Measurements from ENCODE around the gene NDFIP2. TPM values are rescaled to one million over a fixed set of nuclear protein-coding genes. Genes with fewer than 3 reads are reported as not detected.
A peak's percentile ranks its signal among the peaks of the same experiment; 100 is the strongest.

Gene NDFIP2
- total and polyA plus RNA-seq, 10 of the 15 experiments (the other 5 are each of a cell fraction or from before 2014, with no cell fraction given): 17.9 to 57.2 (median 30.6) TPM

- intact Hi-C loops (cut with micrococcal nuclease; ENCODE audit: unreplicated experiment) (no loop called here), in situ Hi-C loops (cut with MboI) (no loop called here)
- no peaks in the 10 kb centered on the region for H3K9me3 ChIP-seq (replicated peaks; ENCODE audit: control insufficient read depth, insufficient read depth, low read length)
- CTCF ChIA-PET: interaction anchor here (0.7 to 2.5 kb wide), 7 partner anchors 9 to 79 kb away, joined by 3 to 14 read pairs (median 5); no protein-coding TSS in a partner anchor
- no peaks in the 10 kb centered on the region for H3K4me1 ChIP-seq (ENCODE audit: control insufficient read depth, insufficient read depth, low read length)
- FAIRE-seq: no peak
- no peak overlapping the region for H3K9ac ChIP-seq (ENCODE audit: control insufficient read depth, insufficient read depth, low read length)
- no peak overlapping the region for H2AFZ ChIP-seq (ENCODE audit: control insufficient read depth, low read depth, low read length)
- RAD21 ChIA-PET (ENCODE audit: unreplicated experiment): interaction anchor here (1.0 to 1.7 kb wide), 5 partner anchors 12 to 79 kb away, joined by 3 to 9 read pairs (median 3); no protein-coding TSS in a partner anchor
- no TSS peak for BruUV-seq (replicated peaks)
- peak; percentile 17; the same call in 2 of the 3 replicates for ATAC-seq
- SMC1A ChIA-PET (ENCODE audit: uncharacterized antibody, unreplicated experiment): interaction anchor here (1.6 to 6.4 kb wide), 7 partner anchors 8 to 79 kb away, joined by 6 to 61 read pairs (median 11); partner anchors contain the start of gene NDFIP2
- POLR2A ChIA-PET: interaction anchor here (0.7 to 1.6 kb wide), 3 partner anchors 9 to 19 kb away, joined by 3 to 8 read pairs (median 6); no protein-coding TSS in a partner anchor
- H3K4me3 ChIP-seq: no peak overlapping the region
- H3K4me2 ChIP-seq (ENCODE audit: control insufficient read depth, insufficient read depth): no peak overlapping the region
- H3K27ac ChIP-seq (ENCODE audit: control insufficient read depth, insufficient read depth): no peak overlapping the region
- H4K20me1 ChIP-seq (ENCODE audit: control insufficient read depth, insufficient read depth): no peaks in the 10 kb centered on the region
- H3K27me3 ChIP-seq (replicated peaks in 1 of 2; ENCODE audit: control insufficient read depth in 2 of 2, insufficient read depth in 2 of 2, low read length in 1 of 2): no peaks in the 10 kb centered on the region
- WGBS (ENCODE audit: insufficient coverage, insufficient replicate concordance, low lambda C conversion rate, missing lambda C conversion rate): 87% methylated on average over 3 of the region's 3 CpGs
- H3K79me2 ChIP-seq (ENCODE audit: control insufficient read depth, insufficient read depth, low read length): no peaks in the 10 kb centered on the region
- TF ChIP-seq BHLHE40 (IDR thresholded peaks at IDR 0.05; ENCODE audit: borderline replicate concordance in 1 of 2, low read depth in 2 of 2, low read length in 1 of 2): 0 out of 4 replicates have a peak, but pooled peaks of 1 of the 2 experiments have one; percentile 12
- TF ChIP-seq PML (IDR thresholded peaks at IDR 0.05; ENCODE audit: low read length): no peak
- TF ChIP-seq RAD51 (IDR thresholded peaks at IDR 0.05): peak; percentile 60; the same call in 1 of the 2 replicates
- DNase-seq (ENCODE audit: low read depth, low spot score): no peak
- no peaks in the 10 kb centered on the region for H3K36me3 ChIP-seq (ENCODE audit: control insufficient read depth in 2 of 2, insufficient read depth in 2 of 2, low read length in 1 of 2)
Observed at GRCh38 chr13:79502859-79503468, 22.0 kb downstream of the NDFIP2 start.

- ChIA-PET CTCF (interaction anchor here (1.0 to 2.5 kb wide), 4 partner anchors 8 to 80 kb away, joined by 3 to 14 read pairs (median 10); no protein-coding TSS in a partner anchor), SMC1A (ENCODE audit: uncharacterized antibody, unreplicated experiment) (interaction anchor here (2.5 to 6.4 kb wide), 4 partner anchors 9 to 21 kb away, joined by 10 to 61 read pairs (median 18); partner anchors contain the start of gene NDFIP2), POLR2A (interaction anchor here (1.1 to 1.6 kb wide), 2 partner anchors 18 to 25 kb away, joined by 3 to 6 read pairs; no protein-coding TSS in a partner anchor), RAD21 (ENCODE audit: unreplicated experiment) (no interaction called here)
- H3K9me3 ChIP-seq (replicated peaks; ENCODE audit: control insufficient read depth, insufficient read depth, low read length): no peaks in the 10 kb centered on the region
- H3K4me1 ChIP-seq (ENCODE audit: control insufficient read depth, insufficient read depth, low read length): no peaks in the 10 kb centered on the region
- DNase-seq (ENCODE audit: low read depth, low spot score) (no peak), FAIRE-seq (no peak), ATAC-seq (peak; percentile 39)
- no peaks in the 10 kb centered on the region for H4K20me1 ChIP-seq (ENCODE audit: control insufficient read depth, insufficient read depth)
- no peaks in the 10 kb centered on the region for H3K79me2 ChIP-seq (ENCODE audit: control insufficient read depth, insufficient read depth, low read length)
- H3K4me2 ChIP-seq (ENCODE audit: control insufficient read depth, insufficient read depth): no peak overlapping the region
- no TSS peak for BruUV-seq (replicated peaks)
- no peak overlapping the region for H3K4me3 ChIP-seq
- no peak overlapping the region for H2AFZ ChIP-seq (ENCODE audit: control insufficient read depth, low read depth, low read length)
- H3K27ac ChIP-seq (ENCODE audit: control insufficient read depth, insufficient read depth): no peak overlapping the region
- H3K27me3 ChIP-seq (replicated peaks in 1 of 2; ENCODE audit: control insufficient read depth in 2 of 2, insufficient read depth in 2 of 2, low read length in 1 of 2): no peaks in the 10 kb centered on the region
- in situ Hi-C loops (cut with MboI): no loop called here
- no peaks in the 10 kb centered on the region for H3K36me3 ChIP-seq (ENCODE audit: control insufficient read depth in 2 of 2, insufficient read depth in 2 of 2, low read length in 1 of 2)
- no peak overlapping the region for H3K9ac ChIP-seq (ENCODE audit: control insufficient read depth, insufficient read depth, low read length)
- intact Hi-C loops (cut with micrococcal nuclease; ENCODE audit: unreplicated experiment): no loop called here
- TF ChIP-seq RAD21 (IDR thresholded peaks at IDR 0.05; ENCODE audit: insufficient read depth, low read depth, low read length): no peak
- TF ChIP-seq, protein P1, sequence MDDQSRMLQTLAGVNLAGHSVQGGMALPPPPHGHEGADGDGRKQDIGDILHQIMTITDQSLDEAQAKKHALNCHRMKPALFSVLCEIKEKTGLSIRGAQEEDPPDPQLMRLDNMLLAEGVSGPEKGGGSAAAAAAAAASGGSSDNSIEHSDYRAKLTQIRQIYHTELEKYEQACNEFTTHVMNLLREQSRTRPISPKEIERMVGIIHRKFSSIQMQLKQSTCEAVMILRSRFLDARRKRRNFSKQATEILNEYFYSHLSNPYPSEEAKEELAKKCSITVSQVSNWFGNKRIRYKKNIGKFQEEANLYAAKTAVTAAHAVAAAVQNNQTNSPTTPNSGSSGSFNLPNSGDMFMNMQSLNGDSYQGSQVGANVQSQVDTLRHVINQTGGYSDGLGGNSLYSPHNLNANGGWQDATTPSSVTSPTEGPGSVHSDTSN (IDR thresholded peaks at IDR 0.05; ENCODE audit: insufficient replicate concordance, low read depth, low read length): no peak
- TF ChIP-seq NR2C1 (IDR thresholded peaks at IDR 0.05): no peak
- TF ChIP-seq, protein P2, sequence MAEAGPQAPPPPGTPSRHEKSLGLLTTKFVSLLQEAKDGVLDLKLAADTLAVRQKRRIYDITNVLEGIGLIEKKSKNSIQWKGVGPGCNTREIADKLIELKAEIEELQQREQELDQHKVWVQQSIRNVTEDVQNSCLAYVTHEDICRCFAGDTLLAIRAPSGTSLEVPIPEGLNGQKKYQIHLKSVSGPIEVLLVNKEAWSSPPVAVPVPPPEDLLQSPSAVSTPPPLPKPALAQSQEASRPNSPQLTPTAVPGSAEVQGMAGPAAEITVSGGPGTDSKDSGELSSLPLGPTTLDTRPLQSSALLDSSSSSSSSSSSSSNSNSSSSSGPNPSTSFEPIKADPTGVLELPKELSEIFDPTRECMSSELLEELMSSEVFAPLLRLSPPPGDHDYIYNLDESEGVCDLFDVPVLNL (IDR thresholded peaks at IDR 0.05; ENCODE audit: low read depth, low read length): no peak
- TF ChIP-seq E4F1 (IDR thresholded peaks at IDR 0.05; ENCODE audit: borderline replicate concordance, partially characterized antibody): no peak
- no peak for TF ChIP-seq NFYB (IDR thresholded peaks at IDR 0.05; ENCODE audit: insufficient read depth, low read depth, low read length)
Observed at GRCh38 chr13:79503473-79504017, 22.6 kb downstream of the NDFIP2 start.
